AG09319 (cell line): ENCODE results near the gene AUTS2.

Source experiments
- DNase-seq: peaks from one replicate; pipeline ENCODE4 v3.0.0-alpha.2; 2010; ENCODE audit warnings: low read depth; ENCODE audit errors: extremely low read depth
- TF ChIP-seq, protein P1 (sequence below): IDR thresholded peaks from 2 replicates; pipeline ENCODE4 v1.5.1; 2011; ENCODE audit warnings: low read depth, mild to moderate bottlenecking, inconsistent platforms, low read length, moderate library complexity

Gene AUTS2

GRCh38 chr7:69868921-69869320 is 270.6 kb downstream of the AUTS2 start:
- DNase-seq, result no peak
- TF ChIP-seq, protein P1, sequence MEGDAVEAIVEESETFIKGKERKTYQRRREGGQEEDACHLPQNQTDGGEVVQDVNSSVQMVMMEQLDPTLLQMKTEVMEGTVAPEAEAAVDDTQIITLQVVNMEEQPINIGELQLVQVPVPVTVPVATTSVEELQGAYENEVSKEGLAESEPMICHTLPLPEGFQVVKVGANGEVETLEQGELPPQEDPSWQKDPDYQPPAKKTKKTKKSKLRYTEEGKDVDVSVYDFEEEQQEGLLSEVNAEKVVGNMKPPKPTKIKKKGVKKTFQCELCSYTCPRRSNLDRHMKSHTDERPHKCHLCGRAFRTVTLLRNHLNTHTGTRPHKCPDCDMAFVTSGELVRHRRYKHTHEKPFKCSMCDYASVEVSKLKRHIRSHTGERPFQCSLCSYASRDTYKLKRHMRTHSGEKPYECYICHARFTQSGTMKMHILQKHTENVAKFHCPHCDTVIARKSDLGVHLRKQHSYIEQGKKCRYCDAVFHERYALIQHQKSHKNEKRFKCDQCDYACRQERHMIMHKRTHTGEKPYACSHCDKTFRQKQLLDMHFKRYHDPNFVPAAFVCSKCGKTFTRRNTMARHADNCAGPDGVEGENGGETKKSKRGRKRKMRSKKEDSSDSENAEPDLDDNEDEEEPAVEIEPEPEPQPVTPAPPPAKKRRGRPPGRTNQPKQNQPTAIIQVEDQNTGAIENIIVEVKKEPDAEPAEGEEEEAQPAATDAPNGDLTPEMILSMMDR, result no peak

DNA sequence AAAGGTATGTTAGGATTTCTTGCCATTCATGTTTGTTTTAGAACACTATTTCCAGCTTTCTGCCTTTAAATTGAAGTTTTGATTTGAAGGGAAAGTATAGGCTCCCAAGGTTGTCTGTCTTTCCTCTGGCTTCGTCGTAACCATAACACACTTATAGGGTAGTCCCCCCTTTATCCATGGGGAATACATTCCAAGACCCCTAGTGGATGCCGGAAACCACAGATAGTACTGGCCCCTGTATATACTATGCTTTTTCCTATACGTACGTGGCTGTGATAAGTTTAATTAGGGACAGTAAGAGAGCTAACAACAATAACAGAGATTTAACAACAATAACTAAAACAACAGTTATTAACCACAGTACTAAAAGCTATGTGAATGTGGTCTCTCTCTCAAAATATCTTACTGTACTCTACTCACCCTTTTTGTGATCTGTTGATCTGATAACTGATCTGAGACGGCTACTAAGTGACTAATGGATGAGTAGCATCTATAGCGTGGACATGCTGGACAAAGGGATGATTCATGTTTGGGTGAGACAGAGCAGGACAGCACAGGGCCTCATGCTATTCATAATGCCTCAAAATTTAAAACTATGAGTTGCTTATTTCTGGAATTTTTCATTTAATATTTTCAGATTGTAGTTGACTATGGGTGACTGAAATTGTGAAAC is 273.1 kb downstream of the AUTS2 start:
- TF ChIP-seq, protein P1, result no peak
- DNase-seq, result no peak

GRCh38 chr7:69871886-69872569 is 273.8 kb downstream of the AUTS2 start:
- TF ChIP-seq, protein P1, result no peak
- no peak for DNase-seq

DNA sequence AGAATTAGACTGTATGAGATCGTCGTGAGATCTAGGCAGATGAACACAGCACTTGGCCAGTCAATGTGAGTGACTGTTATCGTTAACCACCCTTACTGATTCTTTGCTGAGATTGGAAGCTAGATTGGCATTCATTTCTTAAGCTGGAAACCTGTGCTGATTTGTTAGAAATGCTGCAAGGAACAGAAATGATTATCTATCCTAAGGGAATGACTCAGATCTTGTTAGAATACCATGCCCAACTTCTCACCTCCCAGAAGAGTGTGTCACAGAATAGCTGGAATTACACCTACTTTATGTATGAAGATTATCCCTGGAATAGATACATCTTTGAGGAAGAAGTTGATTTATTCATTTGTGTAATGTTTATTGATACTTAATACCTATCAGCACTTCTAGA is 275.2 kb downstream of the AUTS2 start:
- DNase-seq, result no peak
- TF ChIP-seq, protein P1, result no peak

GRCh38 chr7:69878015-69878414 is 279.7 kb downstream of the AUTS2 start:
- TF ChIP-seq, protein P1, result no peak
- DNase-seq, result no peak

- TF ChIP-seq, protein P1, result no peak
These were observed 280.3 kb downstream of the AUTS2 start for GRCh38 chr7:69878591-69878990.

GRCh38 chr7:69879989-69880388 is 281.7 kb downstream of the AUTS2 start:
- TF ChIP-seq, protein P1, result no peak
- DNase-seq, result no peak

More at GRCh38 chr7:69878591-69878990, 280.3 kb downstream of the AUTS2 start:
- DNase-seq, result no peak
